DMS153 treated with DMSO at 0.1 percent for 48 hours (cell line): ENCODE data around the gene CROCC2.

Source experiments
- DNase-seq: peaks from one replicate; lab custom pipeline; 2025; ENCODE audit not compliant: unreplicated experiment; lab: John Stamatoyannopoulos, UW

Gene CROCC2

DNA sequence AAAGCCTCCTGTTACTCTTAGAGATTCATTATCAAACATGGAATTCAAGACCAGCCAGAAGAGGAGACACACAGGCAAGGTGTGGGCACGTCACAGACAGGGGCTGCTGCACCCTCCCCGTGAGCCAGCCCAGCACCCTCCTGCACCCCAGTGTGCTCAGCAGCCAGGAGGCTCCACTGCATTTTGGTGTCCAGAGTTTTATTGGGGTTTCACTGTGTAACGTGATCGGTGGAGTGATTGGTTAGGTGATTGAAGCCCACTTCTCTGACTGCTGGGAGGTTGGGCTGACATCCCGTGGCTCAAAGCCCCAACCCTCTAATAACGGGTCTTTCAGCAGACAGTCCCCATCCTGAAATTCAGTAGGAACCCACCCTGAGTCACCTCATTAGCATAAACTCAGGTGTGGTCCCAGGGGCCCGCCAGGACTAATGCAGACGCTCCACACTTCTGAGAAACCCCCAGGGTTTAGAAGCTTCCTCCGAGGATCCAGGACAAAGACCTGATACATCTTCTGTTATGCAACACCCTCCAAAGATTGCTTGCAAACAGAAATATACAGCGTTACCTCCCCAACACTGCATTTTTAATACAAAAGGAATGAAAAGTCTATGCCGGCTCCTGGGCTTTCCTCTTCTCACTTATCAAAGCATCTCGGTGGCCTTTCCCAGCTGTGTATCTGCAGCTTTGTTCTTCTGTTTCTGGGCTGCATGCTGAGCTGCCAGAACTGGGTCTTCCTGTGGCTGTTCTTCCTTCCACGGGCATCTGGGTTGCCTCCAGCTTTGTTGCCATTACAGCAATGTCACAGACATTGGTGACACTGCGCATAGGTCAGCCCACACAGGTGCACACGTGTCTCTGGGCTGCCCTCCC, 48.5 kb downstream of the CROCC2 start:
- no peak for DNase-seq

GRCh38 chr2:240955306-240956170, 49.4 kb downstream of the CROCC2 start:
- DNase-seq = no peak

DNA sequence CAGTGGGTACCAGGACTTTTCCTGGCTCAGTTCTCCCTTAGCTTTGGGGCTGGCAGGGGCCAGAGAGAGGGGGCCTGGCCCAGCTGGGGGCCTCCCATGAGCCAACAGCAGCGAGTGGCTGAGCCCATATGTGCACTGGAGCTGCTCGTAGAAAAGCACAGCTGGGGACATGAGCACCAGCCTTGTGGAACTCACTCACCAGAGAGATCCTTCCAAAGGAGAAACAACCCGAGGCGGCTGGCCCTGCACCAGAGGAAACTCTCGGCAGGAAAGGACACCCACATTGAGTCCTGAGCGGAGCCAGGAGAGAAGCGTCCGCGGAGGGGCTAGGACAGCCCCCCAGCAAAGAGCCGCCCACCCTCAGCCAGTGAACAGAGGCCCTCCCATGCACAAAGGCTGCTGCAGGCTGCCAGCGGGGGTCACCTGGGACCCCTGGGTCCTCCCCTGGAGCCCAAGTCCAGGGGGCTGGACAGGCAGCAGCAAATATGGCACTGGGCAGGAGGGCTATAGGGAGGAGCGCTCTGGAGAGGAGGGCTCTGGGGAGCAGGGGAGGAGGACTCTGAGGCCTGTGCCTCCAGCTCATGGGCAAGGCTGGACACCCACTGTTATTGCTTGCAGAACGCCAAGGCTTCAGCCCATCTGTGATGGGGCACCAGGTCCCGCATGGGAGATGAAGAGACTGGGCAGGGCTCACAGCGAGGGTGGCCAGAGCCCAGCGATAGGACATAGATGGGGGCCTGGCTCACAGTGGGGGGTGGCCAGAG, 50.2 kb downstream of the CROCC2 start:
- no peak for DNase-seq

GRCh38 chr2:240956935-240957655, 51.0 kb downstream of the CROCC2 start:
- DNase-seq = no peak

DNA sequence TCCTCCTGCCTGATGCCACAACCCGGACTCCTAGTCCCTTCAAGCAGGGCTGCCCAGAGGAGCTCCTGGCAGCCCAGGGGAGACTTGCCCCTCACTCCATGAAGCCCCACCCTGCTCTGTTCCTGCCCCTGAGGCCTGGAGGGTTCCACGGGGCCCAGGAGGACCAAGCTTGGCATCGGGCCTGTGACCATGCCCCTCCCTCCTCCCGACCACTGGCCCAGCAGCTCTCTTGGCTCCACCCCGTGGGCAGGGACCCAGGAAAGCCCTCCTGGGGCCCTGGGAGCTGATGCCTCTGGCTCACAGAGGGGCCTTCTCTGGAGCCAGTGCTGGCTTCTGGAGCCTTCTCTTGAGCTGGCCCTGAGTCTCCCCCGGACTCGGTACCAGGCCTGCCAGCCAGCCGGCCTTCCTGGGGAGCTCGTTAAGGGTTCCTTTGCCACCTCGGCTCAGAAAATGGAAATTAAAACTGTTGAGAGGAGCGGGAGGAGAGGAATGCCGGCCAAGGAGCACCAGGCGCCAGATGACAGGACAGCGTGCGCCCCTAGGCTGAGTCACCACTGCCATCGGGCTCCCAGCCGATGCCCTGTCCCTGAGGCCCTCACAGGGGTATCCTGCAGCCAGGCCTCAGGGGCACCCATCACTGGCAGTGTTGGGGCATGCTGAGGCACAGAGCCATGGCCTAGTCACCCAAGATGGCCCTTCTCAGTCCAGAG, 51.7 kb downstream of the CROCC2 start:
- DNase-seq = no peak

GRCh38 chr2:240958366-240959213, 52.5 kb downstream of the CROCC2 start:
- no peak for DNase-seq

DNA sequence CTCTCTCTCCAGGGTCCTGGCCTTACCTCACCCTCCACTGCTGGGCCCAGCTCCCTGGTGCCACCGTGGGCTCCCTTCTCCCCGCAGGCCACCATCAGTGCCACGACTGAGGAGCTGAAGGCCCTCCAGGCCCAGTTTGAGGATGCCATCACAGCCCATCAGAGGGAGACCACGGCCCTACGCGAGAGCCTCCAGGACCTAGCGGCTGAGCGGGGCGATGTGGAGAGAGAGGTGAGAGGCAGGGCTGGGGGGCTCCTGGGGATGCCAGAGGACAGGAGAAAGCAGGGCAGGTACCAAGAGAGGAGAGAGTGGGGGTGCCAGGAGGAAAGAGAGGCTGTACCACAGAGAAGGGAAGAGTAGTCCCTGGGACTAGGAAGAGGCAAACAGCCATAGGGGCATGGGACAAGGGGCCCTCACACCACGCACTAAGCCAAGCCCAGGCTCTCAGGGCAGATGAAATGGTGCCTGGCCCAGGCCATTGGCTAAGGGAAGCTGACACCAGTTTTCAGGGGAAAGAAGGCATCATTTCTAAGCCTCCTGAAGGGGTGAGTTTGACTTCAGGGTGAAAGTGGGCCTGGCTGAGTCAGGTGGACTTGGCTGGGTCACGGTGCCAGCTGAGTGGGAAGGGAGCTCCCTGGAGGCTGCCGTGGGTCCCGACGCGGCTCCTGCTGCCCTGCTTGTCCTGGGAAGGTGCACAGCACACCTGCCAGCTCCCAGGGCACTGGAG, 53.2 kb downstream of the CROCC2 start:
- no peak for DNase-seq

DNA sequence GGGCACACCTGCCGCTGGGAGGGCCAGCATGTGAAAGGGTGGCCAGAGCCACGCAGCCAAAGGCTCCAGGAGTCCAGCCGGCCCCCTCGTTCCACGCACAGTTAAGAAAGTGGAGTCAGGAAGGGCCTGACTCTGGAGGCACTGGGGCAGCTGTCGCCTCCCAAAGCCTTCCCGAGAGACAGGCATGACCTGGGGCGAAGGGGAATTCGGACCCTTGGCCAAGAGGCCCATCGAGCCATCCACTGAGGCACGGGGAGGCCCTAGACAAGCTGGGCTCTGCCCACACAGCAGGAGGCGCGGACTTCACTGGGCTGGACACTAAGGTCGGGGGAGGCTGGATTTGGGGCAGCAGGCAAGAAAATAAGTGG, 53.8 kb downstream of the CROCC2 start:
- no peak for DNase-seq

GRCh38 chr2:240960309-240960970, 54.3 kb downstream of the CROCC2 start:
- no peak for DNase-seq

GRCh38 chr2:240960971-240961876, 55.1 kb downstream of the CROCC2 start:
- DNase-seq = no peak

GRCh38 chr2:240961910-240962299, 55.8 kb downstream of the CROCC2 start:
- DNase-seq = no peak

GRCh38 chr2:240962300-240963064, 56.3 kb downstream of the CROCC2 start:
- DNase-seq = no peak

- DNase-seq = no peak
These were observed 57.1 kb downstream of the CROCC2 start for GRCh38 chr2:240963065-240963867.

DNA sequence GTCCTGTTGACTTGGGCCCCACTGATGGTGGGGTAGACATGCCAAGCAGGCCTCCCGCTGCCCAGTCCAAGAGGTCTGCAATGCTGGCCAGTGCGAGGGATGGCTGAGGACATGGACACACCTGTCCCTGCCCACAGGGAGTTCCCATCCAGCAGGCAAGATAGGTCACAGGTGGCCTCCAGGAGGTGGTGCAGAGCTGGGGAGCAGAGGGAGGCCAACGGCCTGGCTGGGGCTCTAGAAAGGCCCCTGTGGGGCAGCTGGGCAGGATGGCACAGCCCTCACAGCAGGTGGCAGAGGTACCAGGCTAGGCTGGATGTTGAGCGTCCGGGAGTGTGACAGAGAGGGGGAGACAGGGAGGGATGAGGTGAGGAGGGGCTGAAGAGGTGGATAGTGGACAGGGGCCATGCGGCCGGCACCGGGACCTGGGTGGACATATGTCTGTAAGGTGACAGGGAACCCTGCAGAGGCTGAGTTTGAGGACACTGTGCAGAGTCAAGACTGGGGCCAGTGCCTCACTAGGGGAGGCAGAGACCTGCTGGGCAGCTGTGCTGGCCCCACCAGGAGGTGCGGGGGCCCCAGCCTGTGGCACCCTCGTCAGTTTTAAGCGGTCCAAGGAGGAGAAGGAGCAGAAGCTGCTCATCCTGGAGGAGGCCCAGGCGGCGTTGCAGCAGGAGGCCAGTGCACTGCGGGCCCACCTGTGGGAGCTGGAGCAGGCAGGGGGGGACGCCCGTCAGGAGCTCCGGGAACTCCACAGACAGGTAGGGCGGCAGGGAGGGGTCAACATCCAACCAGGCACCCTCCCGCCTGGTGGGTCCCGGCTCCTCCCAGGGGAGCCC, 58.0 kb downstream of the CROCC2 start:
- DNase-seq = no peak
